Measurements from ENCODE around the gene ZXDC.

DNA sequence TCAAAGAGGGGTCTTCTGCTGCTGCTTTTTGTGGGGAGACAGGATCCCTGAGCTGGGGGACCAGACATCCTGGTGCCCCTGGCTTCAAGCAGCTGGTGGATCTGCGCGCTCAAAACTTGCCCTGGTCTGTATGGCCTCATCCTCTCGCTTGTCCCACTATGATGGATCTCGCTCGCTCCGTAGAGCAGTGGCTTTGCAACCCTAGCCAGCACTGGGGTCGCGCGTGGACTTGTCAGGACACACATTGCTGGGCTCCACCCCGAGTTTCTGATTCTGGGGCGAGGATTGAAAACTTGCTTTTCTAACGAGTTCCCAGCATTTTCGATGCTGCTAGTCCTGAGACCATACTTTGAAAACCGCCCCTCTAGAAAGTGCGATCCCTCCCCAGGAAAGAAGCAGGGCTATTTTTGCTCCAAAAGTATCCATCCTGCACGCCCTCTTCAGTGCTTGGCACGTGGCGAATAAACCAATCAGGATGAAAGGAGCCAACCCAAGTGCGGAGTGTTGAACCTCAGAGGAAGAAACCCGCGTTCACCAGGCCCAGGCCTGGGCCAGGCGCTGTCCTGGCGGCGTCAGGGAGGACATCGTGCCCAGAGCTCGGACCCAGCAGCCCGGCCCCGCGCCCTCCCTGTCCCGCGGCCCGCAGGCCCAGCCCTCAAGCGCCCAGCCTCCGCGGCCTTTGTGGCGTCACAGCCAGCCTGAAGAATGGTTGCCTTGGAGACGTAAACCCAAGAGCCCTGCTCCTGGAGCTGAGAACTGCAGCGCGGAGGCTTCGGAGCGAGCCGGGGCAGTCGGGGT, 81.3 kb downstream of the ZXDC start, which contains the start of gene CFAP100:
- TF ChIP-seq POLR2AphosphoS5 (IDR thresholded peaks at IDR 0.05; ENCODE audit: borderline replicate concordance, low read depth, low read length), result no peak
- no peak for TF ChIP-seq EZH2 (IDR thresholded peaks at IDR 0.05)
- TF ChIP-seq FOXP2 (optimal IDR thresholded peaks at IDR 0.05; ENCODE audit: control extremely low read depth, extremely low read length, insufficient read depth), result no peak

Measured in SK-N-MC (cell line).